ENCODE data around the gene UGT8.

The UGT8 gene

DNA sequence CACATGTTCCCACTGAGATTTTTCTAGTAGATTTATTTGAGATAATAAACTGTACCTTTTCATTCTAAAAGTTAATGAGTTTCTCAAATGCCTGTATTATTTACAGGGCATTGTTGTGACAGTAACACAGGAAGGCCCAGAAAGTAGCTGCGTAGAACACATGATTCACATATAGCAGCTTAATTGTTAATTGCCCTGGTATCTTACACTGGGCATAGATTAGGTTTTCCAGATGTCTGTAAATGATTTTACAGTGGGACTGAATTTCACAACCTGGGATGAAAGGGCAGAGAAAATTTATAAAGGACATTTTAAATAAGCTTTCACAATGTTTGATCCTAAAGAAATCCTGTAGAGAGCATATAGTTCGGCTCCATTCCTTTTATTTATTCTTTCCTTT lies 27.6 kb downstream of the UGT8 start:
- DNase-seq = no peak
- Histone ChIP-seq H3K4me1 (no peaks in the 10 kb centered on the region), H3K36me3 (no peaks in the 10 kb centered on the region), H3K27me3 (no peaks in the 10 kb centered on the region), H3K9me3 (no peaks in the 10 kb centered on the region), H3K4me3 (ENCODE audit: low read depth, low read length) (no peak overlapping the region)
- no peak for TF ChIP-seq CTCF (IDR thresholded peaks at IDR 0.05; ENCODE audit: low read depth, low read length)

DNA sequence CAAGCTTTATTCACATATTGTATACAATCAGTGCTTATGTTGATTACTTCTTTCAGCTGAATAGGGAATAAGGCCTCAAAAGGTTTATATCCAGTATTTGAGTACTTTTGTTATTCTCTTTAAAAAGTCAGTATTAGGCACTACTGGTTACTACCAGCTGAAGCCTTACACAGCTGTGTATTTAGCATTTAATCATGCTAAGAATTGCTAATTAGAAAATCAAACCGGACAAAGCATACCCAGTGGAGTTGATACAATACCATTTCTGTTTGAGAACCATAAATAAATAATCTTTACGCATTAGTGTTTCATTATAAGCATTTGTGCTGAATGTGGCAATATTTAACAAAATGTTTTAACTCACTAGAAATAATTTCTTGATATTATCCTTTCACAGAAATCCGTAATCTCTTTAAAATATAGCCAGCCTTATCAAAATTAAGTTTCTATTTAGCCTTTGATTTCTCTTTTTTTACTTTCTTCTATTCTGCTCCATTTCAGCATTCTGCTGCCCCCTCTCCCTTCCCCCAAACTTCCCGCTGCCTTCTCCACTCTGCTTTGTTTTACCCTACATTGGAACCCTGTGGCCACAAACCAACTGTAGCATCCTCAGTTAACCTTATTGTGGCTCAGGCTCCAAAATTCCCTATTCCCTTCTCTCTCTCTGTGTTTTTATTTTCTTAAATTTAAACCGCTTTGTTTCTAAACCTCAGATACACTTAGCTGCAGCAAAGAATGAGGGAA lies 37.8 kb downstream of the UGT8 start:
- no peak for TF ChIP-seq CTCF (IDR thresholded peaks at IDR 0.05; ENCODE audit: low read depth, low read length)
- DNase-seq = no peak
- H3K27me3 ChIP-seq = no peaks in the 10 kb centered on the region
- no peaks in the 10 kb centered on the region for H3K4me1 ChIP-seq
- no peak overlapping the region for H3K4me3 ChIP-seq (ENCODE audit: low read depth, low read length)
- no peaks in the 10 kb centered on the region for H3K9me3 ChIP-seq
- no peaks in the 10 kb centered on the region for H3K36me3 ChIP-seq

GRCh38 chr4:114642173-114642780 lies 43.7 kb downstream of the UGT8 start:
- Histone ChIP-seq H3K4me1 (no peaks in the 10 kb centered on the region), H3K4me3 (ENCODE audit: low read depth, low read length) (no peak overlapping the region), H3K36me3 (no peaks in the 10 kb centered on the region), H3K27me3 (no peaks in the 10 kb centered on the region), H3K9me3 (no peaks in the 10 kb centered on the region)
- no peak for TF ChIP-seq CTCF (IDR thresholded peaks at IDR 0.05; ENCODE audit: low read depth, low read length)
- no peak for DNase-seq

DNA sequence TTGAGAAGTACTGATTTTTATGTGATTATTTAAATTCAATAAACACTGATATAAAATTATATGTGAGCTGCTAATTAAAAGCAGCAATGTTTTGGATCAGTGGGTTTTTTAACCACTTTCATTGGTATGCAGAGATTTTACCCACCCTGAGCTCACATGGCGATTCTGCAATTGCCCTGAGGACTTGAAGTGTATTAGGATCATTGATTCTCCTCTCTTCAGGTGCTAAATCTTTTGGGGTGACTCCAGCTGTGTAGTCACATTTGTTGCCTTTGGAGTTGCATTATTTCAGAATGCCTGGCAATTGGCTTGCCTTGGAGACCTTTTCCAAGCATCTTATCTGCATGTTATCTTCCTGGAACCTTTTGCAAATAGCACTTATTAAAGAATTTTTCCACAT lies 51.3 kb downstream of the UGT8 start:
- no peaks in the 10 kb centered on the region for H3K4me1 ChIP-seq
- H3K36me3 ChIP-seq = no peaks in the 10 kb centered on the region
- H3K9me3 ChIP-seq = no peaks in the 10 kb centered on the region
- no peak for TF ChIP-seq CTCF (IDR thresholded peaks at IDR 0.05; ENCODE audit: low read depth, low read length)
- no peak for DNase-seq
- no peaks in the 10 kb centered on the region for H3K27me3 ChIP-seq
- H3K4me3 ChIP-seq (ENCODE audit: low read depth, low read length) = no peak overlapping the region

DNA sequence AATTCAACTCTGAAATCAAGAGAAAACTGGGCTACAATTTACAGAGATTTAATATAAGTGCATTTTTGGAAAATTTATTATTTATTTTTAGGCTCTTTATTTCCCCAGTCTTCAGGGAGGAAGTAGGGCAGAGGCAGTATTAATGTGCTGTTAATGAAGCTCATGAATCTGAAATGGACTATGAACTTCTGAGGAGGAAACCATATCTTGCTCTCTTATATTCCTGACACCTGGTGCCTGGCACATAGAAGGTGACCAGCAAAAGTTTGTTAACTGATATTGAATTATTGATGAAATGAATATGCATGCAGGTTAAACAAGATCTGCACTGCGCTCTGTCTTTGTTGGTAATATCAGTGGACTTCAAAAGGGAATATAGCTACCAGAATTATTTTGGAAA lies 55.1 kb downstream of the UGT8 start:
- H3K4me1 ChIP-seq = no peaks in the 10 kb centered on the region
- no peak for DNase-seq
- no peaks in the 10 kb centered on the region for H3K9me3 ChIP-seq
- H3K4me3 ChIP-seq (ENCODE audit: low read depth, low read length) = no peak overlapping the region
- H3K36me3 ChIP-seq = no peaks in the 10 kb centered on the region
- no peaks in the 10 kb centered on the region for H3K27me3 ChIP-seq
- no peak for TF ChIP-seq CTCF (IDR thresholded peaks at IDR 0.05; ENCODE audit: low read depth, low read length)

- no peaks in the 10 kb centered on the region for H3K27me3 ChIP-seq
- no peak for DNase-seq
- H3K9me3 ChIP-seq = no peaks in the 10 kb centered on the region
- no peak overlapping the region for H3K4me3 ChIP-seq (ENCODE audit: low read depth, low read length)
- no peaks in the 10 kb centered on the region for H3K4me1 ChIP-seq
- TF ChIP-seq CTCF (IDR thresholded peaks at IDR 0.05; ENCODE audit: low read depth, low read length) = no peak
- H3K36me3 ChIP-seq = no peaks in the 10 kb centered on the region
Observed at GRCh38 chr4:114654592-114654991, 56.0 kb downstream of the UGT8 start.
